ENCODE data around the gene KRT17.

KRT17 gene

GRCh38 chr17:41624208-41625101, at the start of gene KRT17:
Gene KRT17 (minus strand): TSS chr17:41624575. CDS start chr17:41624509, 66 bp downstream.
- no peak for DNase-seq

DNA sequence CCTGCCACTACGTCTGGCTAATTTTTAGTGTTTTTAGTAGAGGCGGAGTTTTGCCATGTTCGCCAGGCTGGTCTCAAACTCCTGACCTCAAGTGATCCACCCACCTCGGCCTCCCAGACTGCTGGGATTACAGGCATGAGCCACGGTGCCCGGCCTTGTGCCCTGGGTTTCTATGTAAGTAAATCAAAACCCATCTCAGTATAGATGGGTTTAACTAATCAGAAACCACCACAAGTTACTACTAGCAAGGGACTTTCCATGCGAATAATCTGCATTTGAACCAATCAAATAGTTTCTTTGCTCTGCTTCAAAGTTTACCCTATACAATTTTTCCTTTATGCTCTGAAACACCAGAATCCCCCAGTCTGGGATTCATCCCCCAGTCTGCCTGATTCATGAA, 47.8 kb upstream of the KRT17 start:
- DNase-seq: no peak

DNA sequence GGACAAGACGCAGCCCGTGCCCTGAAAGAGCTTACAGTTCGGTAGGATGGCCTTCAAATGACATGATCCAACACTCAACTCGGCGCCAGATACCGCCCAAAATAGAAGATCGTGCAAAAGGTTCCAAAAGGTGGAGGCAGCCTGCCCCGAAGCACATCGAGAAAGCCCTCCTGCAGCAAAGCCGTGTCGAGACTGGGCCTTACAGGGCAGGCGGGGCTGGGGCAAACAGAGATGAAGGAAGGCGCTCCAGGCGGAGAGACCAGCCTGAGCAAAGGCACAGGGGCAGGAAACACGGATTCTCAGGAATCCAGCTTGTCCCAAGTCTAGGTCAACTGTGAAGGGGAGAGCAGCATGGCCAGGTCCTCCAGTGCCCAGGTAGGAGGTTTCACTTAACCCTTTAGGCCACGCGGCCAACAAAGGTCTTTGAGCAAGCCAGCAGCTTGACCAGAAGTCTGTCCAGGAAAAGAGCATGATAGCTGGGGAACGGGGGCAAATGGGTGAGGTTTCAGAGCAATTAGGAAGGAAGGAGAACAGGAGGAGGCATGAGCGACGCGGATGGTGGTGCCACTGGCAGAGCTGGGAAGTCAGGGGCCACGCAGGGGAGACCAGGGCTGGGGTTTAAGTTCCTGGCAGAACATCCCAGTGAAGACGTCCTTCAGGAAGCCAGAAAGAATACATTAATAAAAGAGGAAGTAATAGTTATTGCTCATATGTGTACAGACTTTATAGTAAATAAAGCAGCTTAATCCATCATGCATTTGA, 43.1 kb upstream of the KRT17 start:
- no peak for DNase-seq

GRCh38 chr17:41666708-41667279, 42.4 kb upstream of the KRT17 start:
- DNase-seq: no peak

- no peak for DNase-seq
Observed at GRCh38 chr17:41666237-41666641, 41.9 kb upstream of the KRT17 start.

GRCh38 chr17:41665566-41666236, 41.3 kb upstream of the KRT17 start:
- peak; percentile 49 for DNase-seq

DNA sequence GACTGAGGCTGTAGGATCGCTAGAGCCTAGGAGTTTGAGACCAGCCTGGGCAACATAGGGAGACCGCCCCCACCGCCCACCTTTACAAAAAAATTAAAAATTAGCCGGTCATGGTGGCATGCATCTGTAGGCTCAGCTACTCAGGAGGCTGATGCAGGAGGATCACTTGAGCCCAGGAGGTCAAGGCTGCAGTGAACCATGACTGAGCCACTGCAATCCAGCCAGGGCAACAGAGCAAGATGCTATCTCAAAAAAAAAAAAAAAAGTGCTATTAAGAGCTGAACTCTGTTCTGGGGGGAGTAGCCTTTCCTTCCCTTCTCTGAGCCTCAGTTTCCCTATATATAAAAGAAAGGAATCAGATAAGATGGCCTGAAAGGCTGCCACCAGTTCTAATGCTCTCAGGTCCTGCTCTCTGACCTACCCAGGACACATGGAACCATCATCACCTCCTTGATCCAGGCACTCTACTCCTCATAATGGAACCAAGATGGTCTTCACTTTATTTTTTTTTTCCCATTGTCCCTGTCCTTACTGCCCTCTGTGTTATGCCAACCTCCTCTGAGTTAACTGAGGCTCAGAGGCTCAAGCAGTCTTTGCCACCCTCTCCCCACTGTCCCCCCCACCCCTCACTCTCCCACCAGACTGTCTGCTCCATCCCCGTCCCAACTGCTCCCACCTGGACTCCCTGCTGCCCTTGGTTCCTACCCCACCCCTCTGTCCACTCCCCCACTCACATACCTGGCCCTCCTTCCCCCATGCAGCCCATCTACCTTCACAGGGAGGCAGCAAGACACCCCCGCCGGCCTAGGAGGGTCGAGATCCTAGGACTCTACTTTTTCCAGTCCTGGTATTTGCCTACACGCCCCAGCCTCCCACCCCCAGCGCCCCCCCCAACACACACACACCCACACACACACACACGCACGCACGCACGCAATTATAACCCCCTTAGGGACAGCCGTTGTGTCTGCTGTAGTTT, 40.5 kb upstream of the KRT17 start:
- DNase-seq: no peak

DNA sequence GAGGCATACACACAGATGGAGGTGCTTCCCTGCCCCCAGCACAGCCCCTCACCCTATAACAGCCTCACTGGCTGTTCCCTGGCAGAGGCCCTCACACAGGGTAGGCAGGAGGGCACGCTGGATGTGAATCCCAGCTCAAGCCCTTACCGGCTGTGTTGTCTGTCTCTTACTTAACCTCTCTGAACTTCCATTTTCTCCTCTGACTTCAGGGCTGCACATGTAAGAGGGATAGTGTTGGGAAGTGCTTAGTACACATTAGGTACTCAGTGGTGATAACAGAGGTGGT, 39.7 kb upstream of the KRT17 start:
- DNase-seq: no peak

DNA sequence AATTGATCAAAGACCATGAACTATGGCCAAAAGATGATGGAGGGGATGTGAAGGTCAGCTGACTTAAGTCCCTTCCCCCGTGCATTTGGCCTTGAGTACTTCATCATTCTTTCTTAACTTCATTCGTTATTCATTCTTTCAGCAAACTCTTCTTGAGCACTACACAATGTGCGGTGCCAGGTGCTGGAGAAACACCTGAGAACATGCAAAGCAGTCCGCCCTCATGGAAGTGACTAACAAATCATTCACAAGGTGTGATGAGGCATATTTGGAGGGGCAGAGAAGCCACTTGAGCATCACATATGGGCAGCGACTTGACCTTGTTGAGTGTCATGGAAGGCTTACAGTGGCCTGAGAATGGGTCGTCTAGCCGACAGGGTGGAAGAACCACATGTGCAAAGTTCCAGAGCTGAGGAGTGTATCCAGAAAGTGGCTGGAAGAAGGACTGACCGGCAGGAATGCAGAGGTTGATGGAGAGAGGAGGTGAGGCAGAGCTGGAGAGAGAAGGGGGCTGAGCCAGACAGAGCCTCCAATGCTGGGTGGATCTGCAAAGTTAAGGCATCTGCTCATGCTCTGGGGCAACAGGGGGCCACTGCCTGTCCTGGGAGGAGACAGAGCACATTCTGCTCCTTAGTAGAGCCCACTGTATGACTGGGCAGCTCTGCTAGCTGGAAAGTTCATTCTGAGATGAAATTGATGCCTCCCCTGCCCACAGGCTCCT, 39.2 kb upstream of the KRT17 start:
- no peak for DNase-seq

GRCh38 chr17:41660221-41660711, 35.9 kb upstream of the KRT17 start:
- no peak for DNase-seq

DNA sequence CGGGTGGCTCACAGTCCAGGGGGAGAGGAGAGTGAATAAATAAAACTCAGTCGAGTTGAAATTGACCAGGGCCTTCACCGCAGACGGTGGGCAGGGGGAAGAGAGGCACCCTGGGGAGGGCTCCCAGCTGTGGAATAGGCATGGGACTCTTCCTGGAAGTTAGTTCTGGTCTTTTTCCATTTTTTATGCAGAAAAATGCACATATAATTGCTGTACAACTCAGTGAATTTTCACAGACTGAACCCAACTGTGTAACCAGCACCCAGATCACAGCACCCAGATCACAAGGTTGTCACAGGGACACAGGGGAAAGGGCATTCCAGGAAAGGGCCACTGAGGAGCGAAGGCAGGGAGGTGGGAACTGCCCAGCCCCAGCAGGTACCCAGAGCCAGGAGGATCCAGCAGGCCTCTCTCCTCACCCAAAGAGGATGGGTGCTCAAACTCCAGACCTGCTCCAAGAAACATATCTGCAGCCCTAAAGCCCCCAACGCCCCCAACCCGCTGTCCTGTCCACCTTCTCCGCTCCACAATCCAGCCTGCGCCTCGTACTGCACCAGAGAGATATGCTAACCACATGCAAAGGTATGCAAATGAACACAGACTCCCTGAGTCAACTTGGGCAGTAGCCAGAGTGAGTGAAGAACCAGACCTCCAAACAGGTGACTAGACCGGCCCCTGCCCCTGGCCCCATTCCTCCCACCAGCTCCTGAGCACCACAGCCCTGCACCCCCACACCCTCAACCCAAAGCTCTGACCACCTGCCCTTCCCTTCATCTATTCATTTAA, 35.2 kb upstream of the KRT17 start:
- DNase-seq: no peak

- DNase-seq: no peak
Observed at GRCh38 chr17:41658846-41659245, 34.5 kb upstream of the KRT17 start.

DNA sequence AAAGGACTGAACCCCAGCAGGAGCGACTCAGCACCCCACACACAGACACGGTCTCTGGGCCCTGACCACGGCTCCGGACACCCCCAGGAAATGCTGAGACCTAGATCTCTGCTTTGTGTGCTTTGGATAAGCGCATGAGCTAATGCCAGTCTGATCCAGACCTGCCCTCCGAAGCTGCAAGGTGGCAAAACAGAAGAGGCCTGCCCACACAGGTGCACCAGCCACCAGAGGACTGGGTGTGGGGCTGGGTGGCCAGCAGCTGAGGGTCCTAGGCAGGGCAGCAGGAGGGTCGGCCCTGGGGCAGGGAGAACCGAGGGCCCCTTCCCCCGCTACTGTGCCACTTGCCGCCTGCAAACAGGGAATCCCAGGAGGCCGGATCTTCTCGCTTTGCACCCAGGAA, 33.6 kb upstream of the KRT17 start:
- DNase-seq: no peak

DNA sequence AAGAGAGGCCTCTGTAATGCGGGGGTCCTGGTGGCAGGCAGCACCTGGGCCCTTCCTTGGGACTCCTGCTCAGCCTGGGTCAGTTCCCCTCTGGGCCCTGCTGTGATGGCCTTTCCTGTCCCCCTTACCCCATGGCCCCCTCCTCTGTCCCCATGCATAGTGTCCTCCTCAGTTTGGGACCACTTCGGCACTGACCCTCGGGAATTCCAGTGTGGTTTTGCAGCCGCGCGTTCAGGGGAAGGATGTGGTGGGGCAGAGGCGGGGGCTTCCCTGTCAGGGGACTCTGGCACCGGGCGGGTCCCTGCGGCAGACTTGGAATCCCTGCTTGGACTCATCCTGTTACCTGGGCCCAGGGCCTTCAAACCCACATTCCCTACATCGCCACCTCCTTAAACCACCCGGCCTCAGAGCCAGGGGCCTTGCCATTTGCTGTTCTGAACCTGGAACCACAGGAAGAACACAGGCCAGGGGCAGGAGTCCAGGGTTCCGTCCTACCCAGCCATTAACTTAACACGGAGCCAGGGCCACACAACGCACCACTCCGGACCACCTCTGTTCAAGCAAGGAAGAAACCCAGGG, 32.9 kb upstream of the KRT17 start:
- DNase-seq: no peak

DNA sequence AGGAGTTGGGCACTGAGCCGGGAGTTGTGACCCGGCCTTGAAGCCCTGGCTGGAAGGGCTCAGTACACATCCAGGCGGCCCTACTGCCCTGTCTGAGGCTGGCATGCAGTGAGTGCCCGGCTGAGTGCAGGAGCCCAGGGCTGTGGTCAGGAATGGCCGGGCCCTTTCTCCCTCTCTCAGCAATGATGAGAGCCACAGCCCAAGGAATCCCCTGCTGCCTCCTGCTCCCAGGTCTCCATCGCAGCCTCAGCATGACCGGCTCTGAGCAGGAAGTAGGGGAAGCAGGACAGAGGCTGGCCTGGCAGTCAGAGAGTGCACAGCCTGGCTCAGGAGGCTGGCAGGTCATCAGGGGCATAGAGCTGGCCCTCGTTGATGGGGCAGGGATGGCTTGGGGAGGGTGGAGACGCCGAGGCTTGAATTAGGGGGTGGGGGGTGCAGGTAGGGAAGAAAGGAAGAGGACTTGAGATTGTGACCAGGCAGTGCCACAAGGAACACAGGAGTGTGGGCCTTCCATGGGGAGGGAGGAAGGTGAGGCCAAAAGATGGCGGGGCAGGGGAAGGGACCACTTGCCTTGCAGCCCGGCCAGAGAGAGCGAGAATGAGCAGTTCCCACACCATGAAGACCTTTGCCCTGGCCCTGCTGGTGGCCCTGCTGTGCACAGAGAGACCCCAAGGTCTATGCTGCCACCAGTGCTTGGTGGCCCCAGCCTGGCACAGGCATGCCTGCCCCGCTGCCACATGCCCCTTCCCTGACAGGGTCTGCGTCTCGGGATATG, 32.1 kb upstream of the KRT17 start:
- DNase-seq: no peak

DNA sequence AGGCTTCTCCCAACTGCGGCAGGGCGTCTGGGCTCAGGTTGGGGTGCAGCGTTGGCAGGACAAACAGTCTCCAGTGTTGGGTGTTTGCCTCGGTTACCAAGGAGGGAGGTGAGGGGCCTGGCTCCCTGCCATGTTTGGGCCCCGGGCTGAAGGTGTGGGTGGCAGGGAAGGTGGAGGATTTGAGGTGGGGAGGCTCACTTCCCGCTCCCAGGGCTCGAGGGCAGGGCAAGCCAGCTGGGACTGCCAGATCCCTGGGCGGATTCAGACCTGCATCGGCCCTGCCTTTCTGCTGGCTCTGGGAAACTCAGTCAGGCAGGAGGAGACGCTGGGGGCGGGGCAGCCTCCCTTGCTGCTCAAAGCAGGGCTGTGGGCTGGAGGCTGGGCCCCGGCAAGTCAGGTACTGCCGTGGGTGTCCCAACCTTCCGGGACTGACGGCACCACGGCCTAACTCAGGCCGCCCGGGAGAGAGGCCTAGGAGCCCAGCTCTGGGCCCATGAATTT, 31.3 kb upstream of the KRT17 start:
- DNase-seq: no peak

DNA sequence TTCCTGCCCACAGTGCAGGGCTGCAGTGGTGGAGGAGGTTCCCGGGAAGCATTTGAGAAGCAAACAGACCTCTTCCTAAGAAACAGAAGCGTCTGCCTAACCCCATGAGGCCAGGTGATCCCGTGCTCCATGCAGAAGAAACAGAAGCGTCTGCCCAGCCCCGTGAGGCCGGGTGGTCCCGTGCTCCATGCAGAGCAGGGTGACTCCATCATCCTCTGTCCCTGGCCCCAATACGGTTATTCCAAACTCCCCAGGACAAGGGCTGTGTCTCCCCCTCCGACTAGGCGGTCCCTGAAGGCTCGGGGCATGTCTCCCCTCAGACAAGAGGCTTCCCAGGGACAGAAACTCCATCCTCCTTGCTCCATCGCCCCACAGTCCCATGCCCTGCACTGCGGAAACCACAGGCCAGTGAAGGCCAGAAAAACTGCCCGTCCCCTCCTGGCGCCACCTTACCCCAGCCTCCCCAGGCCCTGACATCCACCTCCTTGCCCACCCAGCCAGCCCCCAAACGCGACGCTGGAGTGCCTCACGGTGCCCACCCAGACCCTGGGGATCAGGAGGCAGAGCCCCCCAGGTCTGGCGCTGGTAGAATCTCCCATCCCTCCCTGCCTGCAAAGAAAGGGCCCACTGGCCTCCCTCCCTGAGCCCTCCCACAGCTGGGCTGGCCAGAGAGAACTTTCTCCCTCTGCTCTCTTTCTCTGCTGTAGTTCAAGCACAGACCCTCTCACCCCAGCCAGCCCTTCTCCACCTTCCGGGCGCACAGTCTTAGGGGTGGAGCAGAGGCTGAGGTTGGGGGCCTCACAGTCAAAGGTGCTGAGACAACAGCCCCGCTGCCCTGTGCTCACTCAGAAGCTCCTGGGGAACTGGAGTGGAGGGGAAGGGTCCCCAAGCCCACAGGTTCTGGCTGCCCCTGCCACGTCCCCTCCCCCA, 30.6 kb upstream of the KRT17 start:
- no peak for DNase-seq
